GM12878 (cell line): Measurements from ENCODE around the gene SPHK1. TPM values are rescaled to one million over a fixed set of nuclear protein-coding genes. Genes with fewer than 3 reads are reported as not detected.

Source experiments
- ATAC-seq: fragments of 200-7000 bp; cut with Tn5 transposase; 3 replicates; pipeline ENCODE4 v1.9.1; 2020; ENCODE audit warnings: mild to moderate bottlenecking, moderate library complexity
- BruUV-seq: library from RNA; stranded (reverse); fragments of 400-500 nt; replicated peaks from 2 replicates; lab custom pipeline; 2021; lab: Mats Ljungman, UMichigan
- CTCF ChIA-PET: fragments of 300-600 bp; sonication (Branson Sonifier 250); formaldehyde crosslinking; extraction: SDS; loops from one replicate; lab custom pipeline; 2021; ENCODE audit warnings: inconsistent platforms; lab: Yijun Ruan, JAX
- POLR2A ChIA-PET: fragments of 350-600 bp; formaldehyde crosslinking; extraction: SDS; loops from one replicate; lab custom pipeline; 2021; ENCODE audit warnings: inconsistent platforms; lab: Charles Lee
- RAD21 ChIA-PET: fragments of 300-600 bp; sonication (Branson Sonifier 250); formaldehyde crosslinking; loops from one replicate; lab custom pipeline; 2023; ENCODE audit warnings: antibody characterized with exemption; ENCODE audit not compliant: unreplicated experiment; lab: Charles Lee
- SMC1A ChIA-PET: fragments of 300-600 bp; sonication (Branson Sonifier 250); formaldehyde crosslinking; loops from one replicate; lab custom pipeline; 2023; ENCODE audit not compliant: unreplicated experiment, uncharacterized antibody; lab: Charles Lee
- DNase-seq: peaks from one replicate; pipeline ENCODE4 v3.0.0-alpha.2; 2011; ENCODE audit warnings: low read depth, low spot score
- FAIRE-seq: peaks from 3 replicates; lab custom pipeline; 2011; peaks lifted over from hg19 to GRCh38; lab: Jason Lieb, UNC
- H2AFZ ChIP-seq: 2 replicates; pipeline ENCODE4 v1.6.0; 2011; ENCODE audit warnings: low read depth, low read length, control low read depth; ENCODE audit not compliant: control insufficient read depth
- H3K27ac ChIP-seq: 2 replicates; pipeline ENCODE4 v1.5.1; 2011; ENCODE audit warnings: control low read depth; ENCODE audit not compliant: control insufficient read depth, insufficient read depth
- H3K27me3 ChIP-seq, 2 experiments: replicated peaks in 1 of 2; 2 replicates each; pipeline versions ENCODE4 v1.6.0 to v1.6.1; 2011; ENCODE audit warnings: low read length in 1 of 2; ENCODE audit not compliant: control insufficient read depth in 2 of 2, insufficient read depth in 2 of 2
- H3K36me3 ChIP-seq, 2 experiments: 2 replicates each; pipeline ENCODE4 v1.5.1; 2011; ENCODE audit warnings: low read length in 1 of 2; ENCODE audit not compliant: control insufficient read depth in 2 of 2, insufficient read depth in 2 of 2
- H3K4me1 ChIP-seq: 2 replicates; pipeline ENCODE4 v1.6.1; 2011; ENCODE audit warnings: mild to moderate bottlenecking, low read length, moderate library complexity, mixed read lengths; ENCODE audit not compliant: control insufficient read depth, insufficient read depth
- H3K4me2 ChIP-seq: 2 replicates; pipeline ENCODE4 v1.6.0; 2011; ENCODE audit warnings: control low read depth; ENCODE audit not compliant: control insufficient read depth, insufficient read depth
- H3K4me3 ChIP-seq: fragments of 200-600 bp; sonication (generic); 2 replicates; pipeline ENCODE4 v1.5.1; 2016
- H3K79me2 ChIP-seq: 2 replicates; pipeline ENCODE4 v1.6.0; 2011; ENCODE audit warnings: low read length; ENCODE audit not compliant: control insufficient read depth, insufficient read depth
- H3K9ac ChIP-seq: 2 replicates; pipeline ENCODE4 v1.8.0; 2011; ENCODE audit warnings: low read length, control low read depth, mixed read lengths; ENCODE audit not compliant: control insufficient read depth, insufficient read depth
- H3K9me3 ChIP-seq: replicated peaks from 3 replicates; pipeline ENCODE4 v1.5.1; 2011; ENCODE audit warnings: mild to moderate bottlenecking, low read length; ENCODE audit not compliant: control insufficient read depth, insufficient read depth
- H4K20me1 ChIP-seq: 2 replicates; pipeline ENCODE4 v1.6.0; 2011; ENCODE audit not compliant: control insufficient read depth, insufficient read depth
- CBX3 ChIP-seq: fragments of 200-600 bp; sonication (generic); IDR thresholded peaks from 2 replicates; pipeline ENCODE4 v1.6.1; 2016; ENCODE audit warnings: low read depth, borderline replicate concordance
- CREB1 ChIP-seq: IDR thresholded peaks from 2 replicates; pipeline ENCODE4 v1.6.1; 2012; ENCODE audit warnings: low read depth, mild to moderate bottlenecking, inconsistent platforms
- FOXM1 ChIP-seq: IDR thresholded peaks from 2 replicates; pipeline ENCODE4 v1.6.1; 2012; ENCODE audit warnings: low read depth, mild to moderate bottlenecking, inconsistent platforms, low read length, moderate library complexity
- HDGF ChIP-seq: fragments of 450-650 bp; IDR thresholded peaks from 2 replicates; pipeline ENCODE4 v1.6.1; 2016; ENCODE audit warnings: antibody characterized with exemption
- MEF2A ChIP-seq: IDR thresholded peaks from 2 replicates; pipeline ENCODE4 v1.6.1; 2011; ENCODE audit warnings: low read depth, mild to moderate bottlenecking, low read length, moderate library complexity; ENCODE audit not compliant: insufficient read depth
- NBN ChIP-seq: fragments of 450-650 bp; IDR thresholded peaks from 2 replicates; pipeline ENCODE4 v1.6.1; 2016
- SP1 ChIP-seq: IDR thresholded peaks from one replicate; pipeline ENCODE4 v1.6.1; 2011; ENCODE audit warnings: low read depth, low read length
- SREBF1 ChIP-seq: IDR thresholded peaks from 2 replicates; pipeline ENCODE4 v1.6.1; 2012; ENCODE audit warnings: mild to moderate bottlenecking, low read length
- STAT1 ChIP-seq: fragments of 450-650 bp; conservative IDR thresholded peaks from 2 replicates; pipeline ENCODE4 v1.6.1; 2014; ENCODE audit warnings: antibody characterized with exemption, mild to moderate bottlenecking
- TCF12 ChIP-seq: IDR thresholded peaks from 2 replicates; pipeline ENCODE4 v1.6.1; 2011; ENCODE audit warnings: low read depth, mild to moderate bottlenecking, low read length
- TCF7 ChIP-seq: IDR thresholded peaks from 2 replicates; pipeline ENCODE4 v1.6.1; 2014; ENCODE audit warnings: antibody characterized with exemption, borderline replicate concordance
- WGBS: methylation state at CpG from one replicate; pipeline ENCODE4 v1.1.6; 2016; ENCODE audit warnings: low lambda C conversion rate; ENCODE audit not compliant: insufficient replicate concordance, insufficient coverage; ENCODE audit errors: missing lambda C conversion rate; 5-methylcytosine and 5-hydroxymethylcytosine counted together
- in situ Hi-C: fragments of 300-500 bp; cut with MboI; formaldehyde crosslinking; loops from 9 replicates; pipeline ENCODE4 v1.14.3; 2018; ENCODE audit warnings: mixed read lengths
- intact Hi-C: fragments of 100-400 bp; cut with micrococcal nuclease; formaldehyde crosslinking; loops from one replicate; pipeline ENCODE4 v1.14.2; 2022; ENCODE audit not compliant: unreplicated experiment
- polyA plus RNA-seq, 11 experiments: library from polyadenylated mRNA; depleted of rRNA in 4 of 11; unstranded in 6 of 11; stranded (reverse) in 5 of 11; fragments of >200 nt; fragmentation: Nextera tagmentation in 4 of 11; fragmentation: Illumina TruSeq in 1 of 11; extraction: Ambion mirVana in 4 of 11; extraction: Trizol in 1 of 11; gene quantifications; 1 replicate in 1 of 11; 2 replicates in 10 of 11; pipeline versions ENCODE4 v1.2.1 to v1.2.3, GENCODE V29; 2011 to 2016; ENCODE audit warnings: inconsistent platforms in 2 of 11, missing spikeins in 2 of 11, low read depth in 1 of 11
- total RNA-seq, 4 experiments: library from RNA; depleted of rRNA in 3 of 4; stranded (reverse); fragments of >200 nt in 3 of 4; fragmentation: Illumina TruSeq in 1 of 4; extraction: Trizol in 1 of 4; gene quantifications; 2 replicates each; pipeline versions ENCODE4 v1.2.1 to v1.2.3, GENCODE V29; 2013 to 2021
- TF ChIP-seq, protein P1 (sequence below), 3 experiments: IDR thresholded peaks in 2 of 3; conservative IDR thresholded peaks in 1 of 3; 2 replicates each; pipeline ENCODE4 v1.5.1; 2011; ENCODE audit warnings: low read depth in 3 of 3, low read length in 3 of 3, mild to moderate bottlenecking in 3 of 3, control low read depth in 2 of 3, moderate library complexity in 2 of 3, inconsistent platforms in 1 of 3, mixed read lengths in 1 of 3; ENCODE audit not compliant: control insufficient read depth in 2 of 3, insufficient read depth in 1 of 3; ENCODE audit errors: extremely low read depth in 1 of 3
- TF ChIP-seq, protein P2 (sequence below): IDR thresholded peaks from 2 replicates; pipeline ENCODE4 v1.6.1; 2012; ENCODE audit warnings: low read depth, low read length, improper control_type of control experiment
- TF ChIP-seq, protein P3 (sequence below): fragments of 450-650 bp; IDR thresholded peaks from 2 replicates; pipeline ENCODE4 v1.6.1; 2016; ENCODE audit warnings: mild to moderate bottlenecking

Gene SPHK1
- total and polyA plus RNA-seq, 10 of the 15 experiments (the other 5 are each of a cell fraction or from before 2014, with no cell fraction given), result 0.09 to 1.1 (median 0.36) TPM; not detected in 2

DNA sequence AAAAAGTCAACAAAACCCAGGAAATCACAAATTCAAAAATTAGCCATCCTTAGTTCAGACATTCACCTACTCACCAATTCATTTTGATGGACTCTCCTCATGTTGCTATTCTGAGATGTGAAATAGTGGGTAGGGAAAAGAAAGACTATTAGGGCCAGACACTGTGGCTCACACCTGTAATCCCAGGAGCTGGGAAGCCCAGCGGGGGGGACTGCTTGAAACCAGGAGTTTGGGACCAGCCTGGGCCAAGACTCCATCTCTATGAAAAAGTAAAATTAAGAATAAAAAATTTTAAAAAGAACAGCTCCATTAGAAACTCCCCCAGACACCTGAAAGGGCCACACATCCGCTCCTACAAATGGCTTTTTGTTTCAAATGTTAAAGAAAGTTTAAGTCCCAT is 47.1 kb downstream of the SPHK1 start:
- ChIA-PET POLR2A (no interaction called here), RAD21 (no interaction called here)
- no peak overlapping the region for H3K4me2 ChIP-seq

DNA sequence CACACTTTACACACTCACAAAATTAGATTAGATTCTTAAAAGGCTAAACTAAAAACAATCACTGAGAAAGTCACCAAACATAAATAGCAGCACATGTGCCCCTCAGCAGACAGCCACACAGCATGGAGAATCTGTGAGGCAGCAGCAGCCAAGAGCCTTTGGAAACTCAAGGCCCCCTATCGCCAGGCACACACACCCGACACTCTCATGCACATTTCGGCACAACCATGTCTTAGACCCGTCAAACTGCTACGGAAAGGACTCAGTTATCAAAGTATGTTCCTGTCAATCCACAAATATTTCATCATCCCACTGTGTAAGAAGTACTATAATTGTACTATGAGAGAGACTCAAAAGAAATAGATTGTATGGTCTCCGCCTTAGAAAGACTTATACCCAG is 47.6 kb downstream of the SPHK1 start:
- no peaks in the 10 kb centered on the region for H3K9me3 ChIP-seq
- H3K4me3 ChIP-seq, result no peak overlapping the region
- ChIA-PET RAD21 (no interaction called here), CTCF (interaction anchor here (1.4 to 2.1 kb wide), 3 partner anchors 13 to 33 kb away, joined by 4 to 8 read pairs (median 4); no protein-coding TSS in a partner anchor), SMC1A (no interaction called here)
- H3K36me3 ChIP-seq, result 0 out of 4 replicates have a peak, but pooled peaks cover 0 to 3% of the 10 kb centered on the region in 2 experiments
- no peak overlapping the region for H3K4me2 ChIP-seq
- ATAC-seq (no peak), DNase-seq (no peak)
- H4K20me1 ChIP-seq, result no peaks in the 10 kb centered on the region; the same call in 1 of the 2 replicates
- 89% methylated on average over 6 of the region's 6 CpGs for WGBS
- intact Hi-C loops, result no loop called here
- BruUV-seq, result no TSS peak
- H3K27me3 ChIP-seq, result no peaks in the 10 kb centered on the region
- H3K4me1 ChIP-seq, result peaks cover 24% of the 10 kb centered on the region
- no peak for TF ChIP-seq NBN
- TF ChIP-seq, protein P1, sequence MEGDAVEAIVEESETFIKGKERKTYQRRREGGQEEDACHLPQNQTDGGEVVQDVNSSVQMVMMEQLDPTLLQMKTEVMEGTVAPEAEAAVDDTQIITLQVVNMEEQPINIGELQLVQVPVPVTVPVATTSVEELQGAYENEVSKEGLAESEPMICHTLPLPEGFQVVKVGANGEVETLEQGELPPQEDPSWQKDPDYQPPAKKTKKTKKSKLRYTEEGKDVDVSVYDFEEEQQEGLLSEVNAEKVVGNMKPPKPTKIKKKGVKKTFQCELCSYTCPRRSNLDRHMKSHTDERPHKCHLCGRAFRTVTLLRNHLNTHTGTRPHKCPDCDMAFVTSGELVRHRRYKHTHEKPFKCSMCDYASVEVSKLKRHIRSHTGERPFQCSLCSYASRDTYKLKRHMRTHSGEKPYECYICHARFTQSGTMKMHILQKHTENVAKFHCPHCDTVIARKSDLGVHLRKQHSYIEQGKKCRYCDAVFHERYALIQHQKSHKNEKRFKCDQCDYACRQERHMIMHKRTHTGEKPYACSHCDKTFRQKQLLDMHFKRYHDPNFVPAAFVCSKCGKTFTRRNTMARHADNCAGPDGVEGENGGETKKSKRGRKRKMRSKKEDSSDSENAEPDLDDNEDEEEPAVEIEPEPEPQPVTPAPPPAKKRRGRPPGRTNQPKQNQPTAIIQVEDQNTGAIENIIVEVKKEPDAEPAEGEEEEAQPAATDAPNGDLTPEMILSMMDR (IDR thresholded peaks at IDR 0.05 in 2 of 3, conservative IDR thresholded peaks at IDR 0.05 in 1 of 3; ENCODE audit: control insufficient read depth in 2 of 3, extremely low read depth in 1 of 3, insufficient read depth in 1 of 3, low read depth in 3 of 3, low read length in 3 of 3), result no peak
- TF ChIP-seq, protein P2, sequence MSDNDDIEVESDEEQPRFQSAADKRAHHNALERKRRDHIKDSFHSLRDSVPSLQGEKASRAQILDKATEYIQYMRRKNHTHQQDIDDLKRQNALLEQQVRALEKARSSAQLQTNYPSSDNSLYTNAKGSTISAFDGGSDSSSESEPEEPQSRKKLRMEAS, result no peak
- TF ChIP-seq SREBF1, result no peak
- no peak for TF ChIP-seq MEF2A
- no peak for TF ChIP-seq FOXM1
- no peak for TF ChIP-seq HDGF
- TF ChIP-seq STAT1, result no peak
- no peak for TF ChIP-seq TCF12
- TF ChIP-seq CBX3, result no peak
- TF ChIP-seq TCF7, result no peak
- TF ChIP-seq, protein P3, sequence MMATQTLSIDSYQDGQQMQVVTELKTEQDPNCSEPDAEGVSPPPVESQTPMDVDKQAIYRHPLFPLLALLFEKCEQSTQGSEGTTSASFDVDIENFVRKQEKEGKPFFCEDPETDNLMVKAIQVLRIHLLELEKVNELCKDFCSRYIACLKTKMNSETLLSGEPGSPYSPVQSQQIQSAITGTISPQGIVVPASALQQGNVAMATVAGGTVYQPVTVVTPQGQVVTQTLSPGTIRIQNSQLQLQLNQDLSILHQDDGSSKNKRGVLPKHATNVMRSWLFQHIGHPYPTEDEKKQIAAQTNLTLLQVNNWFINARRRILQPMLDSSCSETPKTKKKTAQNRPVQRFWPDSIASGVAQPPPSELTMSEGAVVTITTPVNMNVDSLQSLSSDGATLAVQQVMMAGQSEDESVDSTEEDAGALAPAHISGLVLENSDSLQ, result no peak
- TF ChIP-seq, all 136 proteins: peak for 0
- H3K9ac ChIP-seq, result no peak overlapping the region
- POLR2A ChIA-PET, result no interaction called here
- in situ Hi-C loops, result no loop called here
- H3K79me2 ChIP-seq, result peaks cover 40% of the 10 kb centered on the region
- no peak overlapping the region for H2AFZ ChIP-seq
- no peak overlapping the region for H3K27ac ChIP-seq
- no peak for FAIRE-seq

More for the DNA sequence above, 47.1 kb downstream of the SPHK1 start:
- no peak for FAIRE-seq
- CTCF ChIA-PET, result interaction anchor here (1.0 to 2.1 kb wide), 4 partner anchors 14 to 33 kb away, joined by 4 to 8 read pairs (median 4); no protein-coding TSS in a partner anchor
- no peaks in the 10 kb centered on the region for H3K27me3 ChIP-seq
- H3K9me3 ChIP-seq, result no peaks in the 10 kb centered on the region
- no peak overlapping the region for H3K9ac ChIP-seq
- H3K4me3 ChIP-seq, result no peak overlapping the region
- BruUV-seq, result no TSS peak
- TF ChIP-seq SP1, result no peak
- no peak for TF ChIP-seq CREB1
- no peak overlapping the region for H3K27ac ChIP-seq
- peaks cover 24% of the 10 kb centered on the region for H3K4me1 ChIP-seq
- SMC1A ChIA-PET, result interaction anchor here (1.3 kb wide), 1 partner anchor 12 kb away, joined by 4 read pairs; no protein-coding TSS in a partner anchor
- DNase-seq, result no peak
- WGBS, result 98% methylated on average over 2 of the region's 2 CpGs
- intact Hi-C loops, result no loop called here
- no peak overlapping the region for H2AFZ ChIP-seq
- no peak for ATAC-seq
- peaks cover 40% of the 10 kb centered on the region for H3K79me2 ChIP-seq
- H4K20me1 ChIP-seq, result no peaks in the 10 kb centered on the region; the same call in 1 of the 2 replicates
- 0 out of 4 replicates have a peak, but pooled peaks cover 0 to 3% of the 10 kb centered on the region in 2 experiments for H3K36me3 ChIP-seq
- in situ Hi-C loops, result no loop called here
